ENCODE measurements around the gene TMEM266. TPM values are rescaled to one million over a fixed set of nuclear protein-coding genes. Genes with fewer than 3 reads are reported as not detected.

Gene TMEM266
- total RNA-seq, 6 donors from 2014 or later = 0.59 to 2.4 (median 1.2) TPM; not detected in 1

DNA sequence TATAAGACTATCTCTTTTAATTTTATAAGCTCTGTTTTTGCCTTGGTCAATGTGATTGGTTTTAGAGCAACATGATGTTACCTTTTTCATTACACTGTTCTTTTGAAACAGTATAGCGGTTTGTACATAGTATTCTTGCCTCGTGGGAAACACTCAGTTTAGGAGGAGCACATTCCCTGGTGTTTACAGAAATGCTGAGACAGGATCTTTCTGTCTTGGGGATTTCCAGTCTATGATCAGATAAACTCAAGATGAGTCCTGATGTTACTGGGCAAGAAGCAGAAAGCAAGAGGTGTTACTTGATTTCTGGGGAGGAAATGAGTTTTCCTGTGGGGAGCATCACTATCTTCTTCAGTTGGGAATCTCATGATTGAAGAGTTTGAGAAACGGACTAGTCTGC is 2.5 kb downstream of the TMEM266 start:
- no peaks in the 10 kb centered on the region for H3K36me3 ChIP-seq
- H3K27ac ChIP-seq = no peak overlapping the region
- peaks cover 16 to 36% (median 23%) of the 10 kb centered on the region in 4 donors for H3K4me1 ChIP-seq
- TF ChIP-seq POLR2AphosphoS5 (IDR thresholded peaks at IDR 0.05) = no peak
- no peak for TF ChIP-seq POLR2A (IDR thresholded peaks at IDR 0.05)
- TF ChIP-seq EP300 (IDR thresholded peaks at IDR 0.05) = no peak
- TF ChIP-seq, protein P1, sequence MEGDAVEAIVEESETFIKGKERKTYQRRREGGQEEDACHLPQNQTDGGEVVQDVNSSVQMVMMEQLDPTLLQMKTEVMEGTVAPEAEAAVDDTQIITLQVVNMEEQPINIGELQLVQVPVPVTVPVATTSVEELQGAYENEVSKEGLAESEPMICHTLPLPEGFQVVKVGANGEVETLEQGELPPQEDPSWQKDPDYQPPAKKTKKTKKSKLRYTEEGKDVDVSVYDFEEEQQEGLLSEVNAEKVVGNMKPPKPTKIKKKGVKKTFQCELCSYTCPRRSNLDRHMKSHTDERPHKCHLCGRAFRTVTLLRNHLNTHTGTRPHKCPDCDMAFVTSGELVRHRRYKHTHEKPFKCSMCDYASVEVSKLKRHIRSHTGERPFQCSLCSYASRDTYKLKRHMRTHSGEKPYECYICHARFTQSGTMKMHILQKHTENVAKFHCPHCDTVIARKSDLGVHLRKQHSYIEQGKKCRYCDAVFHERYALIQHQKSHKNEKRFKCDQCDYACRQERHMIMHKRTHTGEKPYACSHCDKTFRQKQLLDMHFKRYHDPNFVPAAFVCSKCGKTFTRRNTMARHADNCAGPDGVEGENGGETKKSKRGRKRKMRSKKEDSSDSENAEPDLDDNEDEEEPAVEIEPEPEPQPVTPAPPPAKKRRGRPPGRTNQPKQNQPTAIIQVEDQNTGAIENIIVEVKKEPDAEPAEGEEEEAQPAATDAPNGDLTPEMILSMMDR (IDR thresholded peaks at IDR 0.05) = no peak
- DNase-seq (no peak), ATAC-seq (ENCODE audit: low FRiP score in 2 of 2) (no peak)
- no peaks in the 10 kb centered on the region for H3K27me3 ChIP-seq
- H3K4me3 ChIP-seq = no peak overlapping the region
- no peaks in the 10 kb centered on the region for H3K9me3 ChIP-seq
- 35 to 45% methylated on average over 3 of the region's 3 CpGs for WGBS, 2 donors

DNA sequence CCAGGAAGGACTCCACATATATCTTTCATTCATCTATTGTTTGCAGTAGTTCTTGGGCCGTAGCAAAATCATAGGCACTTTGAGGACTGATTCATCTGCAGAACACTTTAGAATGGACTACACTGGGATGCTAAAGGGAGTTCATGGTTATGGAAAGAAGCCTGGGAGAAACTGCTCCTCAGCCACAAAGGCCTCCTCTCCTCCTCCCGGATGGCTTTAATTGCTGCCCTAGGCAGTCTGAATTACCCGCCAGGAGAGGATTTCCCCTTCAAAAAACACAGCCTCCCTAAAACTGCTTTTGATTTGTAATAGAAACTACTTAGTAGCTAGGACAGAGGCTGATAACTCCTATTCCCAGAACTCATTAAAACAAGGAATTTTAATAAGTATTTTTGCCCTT is 4.6 kb downstream of the TMEM266 start:
- TF ChIP-seq POLR2A (IDR thresholded peaks at IDR 0.05) = no peak
- Histone ChIP-seq H3K4me1 (peaks cover 6 to 22% (median 10%) of the 10 kb centered on the region in 4 donors), H3K27me3 (no peaks in the 10 kb centered on the region), H3K9me3 (no peaks in the 10 kb centered on the region), H3K27ac (no peak overlapping the region), H3K4me3 (no peak overlapping the region), H3K36me3 (no peaks in the 10 kb centered on the region)
- WGBS, 2 donors = 51 to 77% methylated on average over 3 of the region's 3 CpGs
- ATAC-seq (ENCODE audit: low FRiP score in 2 of 2) (no peak), DNase-seq (no peak)

DNA sequence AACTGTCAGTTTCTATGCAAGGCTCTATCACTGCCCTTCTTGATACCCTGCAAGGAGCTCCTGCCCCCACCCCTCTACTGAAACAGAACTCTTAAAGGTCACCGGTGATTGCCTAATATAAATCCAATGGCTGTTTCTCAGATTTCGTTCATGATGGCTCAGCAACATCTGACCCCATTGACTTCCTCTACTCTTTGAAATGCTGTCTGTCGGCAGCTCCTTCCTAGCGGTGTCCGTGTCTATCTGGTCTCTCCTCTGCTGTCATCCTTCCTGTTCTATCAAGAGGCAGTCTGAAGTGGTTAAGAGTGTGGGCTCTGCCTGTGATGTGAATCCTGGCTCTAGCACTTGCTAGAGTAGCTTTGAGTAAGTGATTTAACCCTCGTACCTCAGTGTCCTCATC is 5.5 kb downstream of the TMEM266 start:
- TF ChIP-seq EP300 (IDR thresholded peaks at IDR 0.05) = no peak
- TF ChIP-seq POLR2A (IDR thresholded peaks at IDR 0.05) = no peak
- no peak for TF ChIP-seq POLR2AphosphoS5 (IDR thresholded peaks at IDR 0.05)
- TF ChIP-seq, protein P1 (IDR thresholded peaks at IDR 0.05) = no peak
- ATAC-seq (ENCODE audit: low FRiP score in 2 of 2) = peak in 1 of 2 donors; percentile 57
- peaks cover 2 to 15% (median 6%) of the 10 kb centered on the region in 4 donors for H3K4me1 ChIP-seq
- no peaks in the 10 kb centered on the region for H3K27me3 ChIP-seq
- no peaks in the 10 kb centered on the region for H3K9me3 ChIP-seq
- H3K36me3 ChIP-seq = no peaks in the 10 kb centered on the region
- DNase-seq = peak in 1 of 2 donors; percentile 43
- H3K4me3 ChIP-seq = no peak overlapping the region
- H3K27ac ChIP-seq = no peak overlapping the region
- WGBS, 2 donors = 36 to 38% methylated on average over 6 of the region's 6 CpGs

DNA sequence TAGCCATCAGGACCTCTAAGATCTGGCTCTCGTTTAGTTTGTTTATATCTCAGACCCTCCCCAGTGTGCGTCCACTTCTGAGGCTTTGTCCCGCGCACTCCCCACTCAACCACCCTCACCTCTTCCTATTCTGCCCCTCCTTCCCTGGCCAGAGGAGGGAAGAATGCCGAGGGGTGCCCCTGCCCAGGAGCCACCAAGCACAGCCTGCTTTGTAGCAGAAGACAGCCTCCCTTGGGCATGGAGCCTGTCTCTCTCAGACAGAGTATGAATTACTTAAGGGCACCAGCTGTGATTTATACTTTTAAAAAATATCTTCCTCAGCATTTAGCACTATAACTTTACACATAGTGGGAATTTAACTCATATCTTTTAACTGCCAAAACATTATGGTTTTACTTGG is 6.0 kb downstream of the TMEM266 start:
- 37 to 51% methylated on average over 5 of the region's 5 CpGs for WGBS, 2 donors
- DNase-seq (no peak), ATAC-seq (ENCODE audit: low FRiP score in 2 of 2) (no peak)
- no peak overlapping the region for H3K4me3 ChIP-seq
- H3K4me1 ChIP-seq = peaks cover 0 to 11% (median 3%) of the 10 kb centered on the region in 4 donors
- no peak overlapping the region for H3K27ac ChIP-seq
- TF ChIP-seq POLR2AphosphoS5 (IDR thresholded peaks at IDR 0.05) (no peak), POLR2A (IDR thresholded peaks at IDR 0.05) (no peak), EP300 (IDR thresholded peaks at IDR 0.05) (no peak)
- TF ChIP-seq, protein P1 (IDR thresholded peaks at IDR 0.05) = no peak
- H3K9me3 ChIP-seq = no peaks in the 10 kb centered on the region
- no peaks in the 10 kb centered on the region for H3K27me3 ChIP-seq
- H3K36me3 ChIP-seq = no peaks in the 10 kb centered on the region

DNA sequence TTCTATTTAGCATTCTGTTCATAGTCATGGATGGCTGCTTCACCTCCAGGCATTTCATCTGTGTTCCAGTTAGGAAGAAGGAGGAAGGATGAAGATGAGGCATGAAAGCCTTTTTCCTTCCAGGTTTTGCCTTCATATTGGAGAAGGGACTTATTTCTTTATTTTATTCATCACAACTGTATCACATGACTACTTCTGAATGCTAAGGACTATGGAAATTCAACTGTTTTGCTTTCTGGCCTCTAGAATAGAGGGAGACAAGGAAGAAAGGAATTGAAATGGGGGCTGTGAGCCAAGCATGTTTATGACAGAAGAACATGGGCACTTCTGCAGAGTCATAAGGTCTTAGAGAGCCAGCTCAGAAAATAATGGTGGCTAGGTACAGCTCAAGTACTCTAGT is 10.4 kb downstream of the TMEM266 start:
- H3K27me3 ChIP-seq = no peaks in the 10 kb centered on the region
- TF ChIP-seq, protein P1 (IDR thresholded peaks at IDR 0.05) = no peak
- TF ChIP-seq POLR2A (IDR thresholded peaks at IDR 0.05) (no peak), POLR2AphosphoS5 (IDR thresholded peaks at IDR 0.05) (no peak), EP300 (IDR thresholded peaks at IDR 0.05) (no peak)
- no peaks in the 10 kb centered on the region for H3K9me3 ChIP-seq
- DNase-seq (no peak), ATAC-seq (ENCODE audit: low FRiP score in 2 of 2) (no peak)
- H3K4me1 ChIP-seq = peaks cover 0 to 7% (median 3%) of the 10 kb centered on the region in 4 donors
- no peaks in the 10 kb centered on the region for H3K36me3 ChIP-seq
- no peak overlapping the region for H3K27ac ChIP-seq
- no peak overlapping the region for H3K4me3 ChIP-seq

Data from upper lobe of left lung (tissue), 6 donors.